Neutrophil (primary cell): ENCODE results near the gene LTF.
"Not testable (repeated sequence)": the region's sequence is repeated elsewhere in the genome, so short reads cannot be mapped to it uniquely, and the experiment has no call there.

Experiments
- H3K27ac ChIP-seq: fragments of 200-600 bp; sonication (generic); 2 replicates; pipeline ENCODE4 v1.5.1; 2016; ENCODE audit warnings: mild to moderate bottlenecking, moderate library complexity
- H3K27me3 ChIP-seq: fragments of 200-600 bp; sonication (generic); 2 replicates; pipeline ENCODE4 v1.6.0; 2016; ENCODE audit warnings: mild to moderate bottlenecking
- H3K36me3 ChIP-seq: fragments of 200-600 bp; sonication (generic); 2 replicates; pipeline ENCODE4 v1.5.1; 2017
- H3K4me1 ChIP-seq, 2 experiments: fragments of 200-600 bp in 1 of 2; sonication (generic) in 1 of 2; 1 replicate in 1 of 2; 2 replicates in 1 of 2; pipeline versions ENCODE4 v1.5.1 to v1.6.1; 2013 to 2016; ENCODE audit warnings: low read depth in 1 of 2, low read length in 1 of 2, mild to moderate bottlenecking in 1 of 2, moderate library complexity in 1 of 2; ENCODE audit not compliant: control insufficient read depth in 1 of 2, insufficient read depth in 1 of 2
- H3K4me3 ChIP-seq, 2 experiments: fragments of 200-600 bp in 1 of 2; sonication (generic) in 1 of 2; 1 replicate in 1 of 2; 2 replicates in 1 of 2; pipeline ENCODE4 v1.5.1; 2013 to 2016; ENCODE audit warnings: low read depth in 1 of 2, low read length in 1 of 2, mild to moderate bottlenecking in 1 of 2, moderate library complexity in 1 of 2
- H3K9me3 ChIP-seq: fragments of 200-600 bp; sonication (generic); 2 replicates; pipeline ENCODE4 v1.5.1; 2016
- TF ChIP-seq, protein P1 (sequence below): fragments of 200-600 bp; sonication (generic); IDR thresholded peaks from 2 replicates; pipeline ENCODE4 v1.5.1; 2016; ENCODE audit warnings: antibody characterized with exemption

The LTF gene

GRCh38 chr3:46406443-46406787 is 58.3 kb downstream of the LTF start:
- Histone ChIP-seq H3K27ac (peak overlapping the region; percentile 83), H3K4me3 (no peak overlapping the region), H3K4me1 (peaks cover 33 to 34% of the 10 kb centered on the region in 2 experiments), H3K36me3 (no peaks in the 10 kb centered on the region), H3K9me3 (no peaks in the 10 kb centered on the region), H3K27me3 (no peaks in the 10 kb centered on the region)
- TF ChIP-seq, protein P1, sequence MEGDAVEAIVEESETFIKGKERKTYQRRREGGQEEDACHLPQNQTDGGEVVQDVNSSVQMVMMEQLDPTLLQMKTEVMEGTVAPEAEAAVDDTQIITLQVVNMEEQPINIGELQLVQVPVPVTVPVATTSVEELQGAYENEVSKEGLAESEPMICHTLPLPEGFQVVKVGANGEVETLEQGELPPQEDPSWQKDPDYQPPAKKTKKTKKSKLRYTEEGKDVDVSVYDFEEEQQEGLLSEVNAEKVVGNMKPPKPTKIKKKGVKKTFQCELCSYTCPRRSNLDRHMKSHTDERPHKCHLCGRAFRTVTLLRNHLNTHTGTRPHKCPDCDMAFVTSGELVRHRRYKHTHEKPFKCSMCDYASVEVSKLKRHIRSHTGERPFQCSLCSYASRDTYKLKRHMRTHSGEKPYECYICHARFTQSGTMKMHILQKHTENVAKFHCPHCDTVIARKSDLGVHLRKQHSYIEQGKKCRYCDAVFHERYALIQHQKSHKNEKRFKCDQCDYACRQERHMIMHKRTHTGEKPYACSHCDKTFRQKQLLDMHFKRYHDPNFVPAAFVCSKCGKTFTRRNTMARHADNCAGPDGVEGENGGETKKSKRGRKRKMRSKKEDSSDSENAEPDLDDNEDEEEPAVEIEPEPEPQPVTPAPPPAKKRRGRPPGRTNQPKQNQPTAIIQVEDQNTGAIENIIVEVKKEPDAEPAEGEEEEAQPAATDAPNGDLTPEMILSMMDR: no peak

- Histone ChIP-seq H3K36me3 (no peaks in the 10 kb centered on the region), H3K9me3 (no peaks in the 10 kb centered on the region), H3K27me3 (no peaks in the 10 kb centered on the region), H3K4me3 (no peak overlapping the region), H3K27ac (peak overlapping the region; percentile 83), H3K4me1 (peaks cover 33 to 34% of the 10 kb centered on the region in 2 experiments)
- TF ChIP-seq, protein P1: no peak
Measured at GRCh38 chr3:46405301-46406019, 59.2 kb downstream of the LTF start.

- H3K4me3 ChIP-seq, H3K27ac ChIP-seq, H3K27me3 ChIP-seq, H3K36me3 ChIP-seq, H3K9me3 ChIP-seq: not testable (repeated sequence)
- H3K4me1 ChIP-seq: peaks cover 32 to 33% of the 10 kb centered on the region in 2 experiments
Measured at GRCh38 chr3:46402902-46403301, 61.8 kb downstream of the LTF start.

DNA sequence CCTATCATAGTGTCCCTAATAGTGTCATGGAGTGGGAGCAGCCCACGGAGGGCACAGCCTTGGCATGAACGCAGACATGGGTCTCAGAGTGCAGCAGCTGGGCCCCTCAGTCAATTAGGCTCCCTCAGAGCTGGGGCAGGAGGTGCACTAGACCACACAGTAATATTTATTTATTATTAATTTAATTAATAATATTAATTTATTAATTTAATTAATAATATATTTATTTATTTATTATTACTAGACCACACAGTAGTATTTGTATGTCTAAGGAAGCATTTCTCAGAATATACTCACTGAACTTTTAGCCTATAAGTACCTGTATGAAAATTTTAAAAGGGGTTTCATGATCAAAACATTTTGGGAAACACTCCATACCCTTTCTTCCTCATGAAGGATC is 63.1 kb downstream of the LTF start:
- no peak overlapping the region for H3K4me3 ChIP-seq
- no peaks in the 10 kb centered on the region for H3K9me3 ChIP-seq
- no peak overlapping the region for H3K27ac ChIP-seq
- H3K36me3 ChIP-seq: no peaks in the 10 kb centered on the region
- TF ChIP-seq, protein P1: no peak
- H3K27me3 ChIP-seq: no peaks in the 10 kb centered on the region
- peaks cover 24 to 27% of the 10 kb centered on the region in 2 experiments for H3K4me1 ChIP-seq

GRCh38 chr3:46400846-46401245 is 63.9 kb downstream of the LTF start:
- Histone ChIP-seq H3K9me3 (no peaks in the 10 kb centered on the region), H3K4me1 (peaks cover 25 to 27% of the 10 kb centered on the region in 2 experiments), H3K4me3 (no peak overlapping the region), H3K27me3 (no peaks in the 10 kb centered on the region), H3K36me3 (no peaks in the 10 kb centered on the region), H3K27ac (no peak overlapping the region)
- TF ChIP-seq, protein P1: no peak

DNA sequence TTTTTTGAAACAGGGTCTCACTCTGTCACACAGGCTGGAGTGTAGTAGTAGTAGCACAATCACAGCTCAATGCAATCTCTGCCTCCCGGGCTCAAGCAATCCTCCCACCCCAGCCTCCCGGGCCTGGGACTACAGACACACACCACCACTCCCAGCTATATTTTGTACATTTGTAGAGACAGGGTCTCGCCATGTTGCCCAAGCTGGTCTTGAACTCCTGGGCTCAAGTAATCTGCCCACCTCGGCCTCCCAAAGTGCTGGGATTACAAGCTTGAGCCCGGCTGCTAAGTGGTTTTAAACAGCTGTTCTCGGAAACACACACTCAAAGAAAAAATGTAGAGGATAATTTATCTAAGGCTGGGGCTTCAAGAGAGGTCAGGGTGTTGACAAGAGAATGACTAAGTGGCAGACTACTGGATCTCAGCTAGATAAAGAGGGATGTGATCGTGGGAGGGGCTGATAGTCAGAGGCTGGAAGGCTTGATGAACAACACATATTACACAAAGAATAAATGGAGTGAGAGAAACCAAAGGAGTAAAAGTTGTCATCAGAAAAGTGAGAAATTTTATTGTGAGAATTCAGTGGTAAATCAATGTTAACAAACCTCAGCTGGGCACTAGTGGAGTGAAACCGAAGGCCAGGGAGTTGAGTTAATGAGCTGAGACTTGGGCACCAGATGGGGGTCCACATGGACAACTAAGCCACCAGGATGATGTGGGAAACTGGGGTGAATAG is 64.5 kb downstream of the LTF start:
- H3K27me3 ChIP-seq: no peaks in the 10 kb centered on the region
- H3K27ac ChIP-seq: no peak overlapping the region
- no peak overlapping the region for H3K4me3 ChIP-seq
- H3K4me1 ChIP-seq: peaks cover 25 to 27% of the 10 kb centered on the region in 2 experiments
- TF ChIP-seq, protein P1: no peak
- H3K9me3 ChIP-seq: no peaks in the 10 kb centered on the region
- no peaks in the 10 kb centered on the region for H3K36me3 ChIP-seq
